SK-N-SH treated with all-trans-retinoic acid at 6 μM for 48 hours (cell line): ENCODE data around the gene ACR.

Experiments used
- ARNTL ChIP-seq: fragments of 450-650 bp; formaldehyde crosslinking; IDR thresholded peaks from 2 replicates; pipeline ENCODE4 v1.5.0; 2020; ENCODE audit warnings: low read depth, mild to moderate bottlenecking, moderate library complexity, borderline replicate concordance
- CSDC2 ChIP-seq: fragments of 250-450 bp; sonication (Bioruptor Pico); IDR thresholded peaks from 2 replicates; pipeline ENCODE4 v1.5.0; 2020; ENCODE audit warnings: mild to moderate bottlenecking, moderate library complexity
- ESRRG ChIP-seq: fragments of 250-450 bp; sonication (Bioruptor Pico); IDR thresholded peaks from 2 replicates; pipeline ENCODE4 v1.6.1; 2021; ENCODE audit warnings: mild to moderate bottlenecking
- PATZ1 ChIP-seq: fragments of 250-450 bp; sonication (Bioruptor Pico); IDR thresholded peaks from 2 replicates; pipeline ENCODE4 v1.8.0; 2020; ENCODE audit warnings: mild to moderate bottlenecking, moderate library complexity, borderline replicate concordance
- PPARA ChIP-seq: fragments of 250-450 bp; sonication (Bioruptor Pico); IDR thresholded peaks from 2 replicates; pipeline ENCODE4 v1.5.0; 2020; ENCODE audit warnings: mild to moderate bottlenecking, borderline replicate concordance
- RARB ChIP-seq: fragments of 250-450 bp; sonication (Bioruptor Pico); IDR thresholded peaks from 2 replicates; pipeline ENCODE4 v1.8.0; 2021; ENCODE audit warnings: mild to moderate bottlenecking, moderate library complexity
- SNAI2 ChIP-seq: fragments of 250-450 bp; sonication (Bioruptor Pico); IDR thresholded peaks from 2 replicates; pipeline ENCODE4 v1.5.0; 2020; ENCODE audit warnings: mild to moderate bottlenecking, moderate library complexity
- TCF4 ChIP-seq: fragments of 250-450 bp; sonication (Bioruptor Pico); IDR thresholded peaks from 2 replicates; pipeline ENCODE4 v1.8.0; 2021; ENCODE audit warnings: mild to moderate bottlenecking, moderate library complexity, borderline replicate concordance
- ZFP3 ChIP-seq: fragments of 250-450 bp; sonication (Bioruptor Pico); IDR thresholded peaks from 2 replicates; pipeline ENCODE4 v1.5.0; 2020; ENCODE audit warnings: mild to moderate bottlenecking, moderate library complexity
- ZNF565 ChIP-seq: fragments of 450-650 bp; formaldehyde crosslinking; conservative IDR thresholded peaks from 2 replicates; pipeline ENCODE4 v1.5.0; 2020; ENCODE audit warnings: low read depth, mild to moderate bottlenecking, moderate library complexity
- ZNF8 ChIP-seq: fragments of 450-650 bp; formaldehyde crosslinking; IDR thresholded peaks from 2 replicates; pipeline ENCODE4 v1.5.0; 2020; ENCODE audit warnings: mild to moderate bottlenecking, moderate library complexity
- TF ChIP-seq, protein P1 (sequence below): fragments of 250-450 bp; sonication (Bioruptor Pico); IDR thresholded peaks from 2 replicates; pipeline ENCODE4 v1.5.1; 2020; ENCODE audit warnings: low read depth, mild to moderate bottlenecking, moderate library complexity

- no peak for TF ChIP-seq PPARA (CRISPR knock-in tag)
- no peak for TF ChIP-seq PATZ1 (CRISPR knock-in tag)
- no peak for TF ChIP-seq ESRRG (CRISPR knock-in tag)
- no peak for TF ChIP-seq ARNTL
- TF ChIP-seq SNAI2 (CRISPR knock-in tag), result no peak
- TF ChIP-seq TCF4, result no peak
- no peak for TF ChIP-seq CSDC2
- TF ChIP-seq, protein P1, sequence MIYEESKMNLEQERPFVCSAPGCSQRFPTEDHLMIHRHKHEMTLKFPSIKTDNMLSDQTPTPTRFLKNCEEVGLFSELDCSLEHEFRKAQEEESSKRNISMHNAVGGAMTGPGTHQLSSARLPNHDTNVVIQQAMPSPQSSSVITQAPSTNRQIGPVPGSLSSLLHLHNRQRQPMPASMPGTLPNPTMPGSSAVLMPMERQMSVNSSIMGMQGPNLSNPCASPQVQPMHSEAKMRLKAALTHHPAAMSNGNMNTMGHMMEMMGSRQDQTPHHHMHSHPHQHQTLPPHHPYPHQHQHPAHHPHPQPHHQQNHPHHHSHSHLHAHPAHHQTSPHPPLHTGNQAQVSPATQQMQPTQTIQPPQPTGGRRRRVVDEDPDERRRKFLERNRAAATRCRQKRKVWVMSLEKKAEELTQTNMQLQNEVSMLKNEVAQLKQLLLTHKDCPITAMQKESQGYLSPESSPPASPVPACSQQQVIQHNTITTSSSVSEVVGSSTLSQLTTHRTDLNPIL (CRISPR knock-in tag), result no peak
- no peak for TF ChIP-seq ZFP3 (CRISPR knock-in tag)
- no peak for TF ChIP-seq RARB (CRISPR knock-in tag)
- no peak for TF ChIP-seq ZNF565 (CRISPR knock-in tag)
- TF ChIP-seq ZNF8, result no peak
These were observed 17.4 kb upstream of the ACR start for GRCh38 chr22:50720301-50721256.
